Osteoblast (primary cell): ENCODE data around the gene SH3YL1. TPM values are rescaled to one million over a fixed set of nuclear protein-coding genes. Genes with fewer than 3 reads are reported as not detected.

Source experiments
- DNase-seq: peaks from one replicate; pipeline ENCODE4 v3.0.0; 2011; ENCODE audit warnings: low spot score, mixed read lengths; ENCODE audit not compliant: insufficient read length; ENCODE audit errors: missing footprints
- H2AFZ ChIP-seq: 2 replicates; pipeline ENCODE4 v1.6.0; 2011; ENCODE audit warnings: mild to moderate bottlenecking, low read length
- H3K27ac ChIP-seq: 2 replicates; pipeline ENCODE4 v1.5.1; 2011; ENCODE audit warnings: mild to moderate bottlenecking, low read depth, low read length, moderate library complexity
- H3K27me3 ChIP-seq: 2 replicates; pipeline ENCODE4 v1.6.0; 2012; ENCODE audit warnings: mild to moderate bottlenecking, control low read depth, inconsistent platforms, low read length, moderate library complexity; ENCODE audit not compliant: insufficient read depth
- H3K36me3 ChIP-seq: 2 replicates; pipeline ENCODE4 v1.5.1; 2011; ENCODE audit warnings: mild to moderate bottlenecking, low read length, control low read depth, moderate library complexity; ENCODE audit not compliant: insufficient read depth
- H3K4me1 ChIP-seq: 2 replicates; pipeline ENCODE4 v1.5.1; 2011; ENCODE audit warnings: mild to moderate bottlenecking, low read length, control low read depth, moderate library complexity; ENCODE audit not compliant: insufficient read depth
- H3K4me2 ChIP-seq: 2 replicates; pipeline ENCODE4 v1.6.0; 2011; ENCODE audit warnings: mild to moderate bottlenecking, low read length; ENCODE audit not compliant: insufficient read depth
- H3K4me3 ChIP-seq: fragments of 200-600 bp; sonication (generic); 3 replicates; pipeline ENCODE4 v1.5.1; 2012; ENCODE audit warnings: mild to moderate bottlenecking, low read length, inconsistent platforms; ENCODE audit not compliant: insufficient read depth
- H3K79me2 ChIP-seq: 2 replicates; pipeline ENCODE4 v1.6.0; 2012; ENCODE audit warnings: mild to moderate bottlenecking, low read length, control low read depth, inconsistent platforms; ENCODE audit not compliant: insufficient read depth
- H3K9me3 ChIP-seq: 2 replicates; pipeline ENCODE4 v1.5.1; 2011; ENCODE audit warnings: low read depth, low read length, control low read depth
- H4K20me1 ChIP-seq: 2 replicates; pipeline ENCODE4 v1.6.0; 2012; ENCODE audit warnings: mild to moderate bottlenecking, low read length, control low read depth; ENCODE audit not compliant: insufficient read depth
- CTCF ChIP-seq: IDR thresholded peaks from 2 replicates; pipeline ENCODE4 v1.5.1; 2011; ENCODE audit warnings: mild to moderate bottlenecking, low read depth, low read length, moderate library complexity; ENCODE audit errors: extremely low read depth
- total RNA-seq: library from RNA; depleted of rRNA; stranded (reverse); fragments of >200 nt; gene quantifications from 2 replicates; pipeline ENCODE4 v1.2.3, GENCODE V29; 2012

The SH3YL1 gene
- total RNA-seq, 1 donor = 52.1 TPM

DNA sequence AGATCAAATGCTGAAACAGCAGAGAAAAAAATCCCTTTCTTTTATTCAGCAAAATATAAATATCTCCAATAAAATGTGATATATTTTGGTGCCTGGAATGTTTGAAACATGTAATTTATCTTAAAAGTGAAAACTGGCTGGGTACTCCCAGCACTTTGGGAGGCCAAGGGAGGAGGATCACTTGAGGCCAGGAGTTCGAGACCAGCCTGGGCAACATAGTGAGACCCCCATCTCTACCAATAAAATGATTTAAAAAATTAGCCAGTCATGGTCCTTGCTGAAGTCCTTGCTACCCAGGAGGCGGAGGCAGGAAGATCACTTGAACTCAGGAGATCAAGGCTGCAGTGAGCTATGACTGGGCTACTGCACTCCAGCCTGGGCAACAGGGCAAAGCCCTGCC lies 8.6 kb downstream of the SH3YL1 start:
- no peak for TF ChIP-seq CTCF
- peaks cover 4% of the 10 kb centered on the region for H3K36me3 ChIP-seq
- H3K9me3 ChIP-seq = no peaks in the 10 kb centered on the region
- H2AFZ ChIP-seq = no peak overlapping the region
- no peaks in the 10 kb centered on the region for H4K20me1 ChIP-seq
- no peak overlapping the region for H3K4me3 ChIP-seq
- no peaks in the 10 kb centered on the region for H3K4me1 ChIP-seq
- H3K79me2 ChIP-seq = no peaks in the 10 kb centered on the region
- no peak overlapping the region for H3K4me2 ChIP-seq
- no peaks in the 10 kb centered on the region for H3K27me3 ChIP-seq
- DNase-seq = no peak
- no peak overlapping the region for H3K27ac ChIP-seq

DNA sequence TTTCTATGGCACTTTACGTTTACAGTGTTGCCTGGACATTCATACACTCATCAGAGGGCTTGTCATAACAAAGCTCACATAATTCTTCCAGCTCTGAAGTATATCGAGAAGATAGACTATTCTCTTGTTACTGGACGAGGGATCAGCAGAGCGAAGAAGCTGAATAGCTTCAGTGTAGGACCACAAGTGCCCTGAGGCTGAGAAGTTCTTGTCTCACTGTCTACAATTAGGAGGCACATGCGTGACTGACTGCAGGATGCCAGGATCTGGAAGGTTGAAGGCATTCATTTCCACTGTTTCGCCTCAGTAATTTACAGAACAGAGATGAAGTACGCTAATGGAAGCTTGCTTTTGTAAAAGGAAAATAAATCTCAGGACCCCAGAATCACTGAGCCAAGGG lies 9.6 kb downstream of the SH3YL1 start:
- Histone ChIP-seq H3K36me3 (peaks cover 11% of the 10 kb centered on the region), H3K9me3 (no peaks in the 10 kb centered on the region), H3K27ac (no peak overlapping the region), H3K27me3 (no peaks in the 10 kb centered on the region), H3K4me3 (no peak overlapping the region), H2AFZ (no peak overlapping the region), H3K79me2 (no peaks in the 10 kb centered on the region), H3K4me2 (no peak overlapping the region), H4K20me1 (no peaks in the 10 kb centered on the region), H3K4me1 (no peaks in the 10 kb centered on the region)
- no peak for TF ChIP-seq CTCF
- no peak for DNase-seq

- Histone ChIP-seq H2AFZ (no peak overlapping the region), H3K9me3 (no peaks in the 10 kb centered on the region), H3K27me3 (no peaks in the 10 kb centered on the region), H3K79me2 (no peaks in the 10 kb centered on the region), H3K4me3 (no peak overlapping the region), H3K27ac (no peak overlapping the region), H4K20me1 (no peaks in the 10 kb centered on the region), H3K4me1 (no peaks in the 10 kb centered on the region), H3K36me3 (peaks cover 11% of the 10 kb centered on the region), H3K4me2 (no peak overlapping the region)
- TF ChIP-seq CTCF = no peak
- no peak for DNase-seq
Observed at GRCh38 chr2:253202-253638, 10.6 kb downstream of the SH3YL1 start.

DNA sequence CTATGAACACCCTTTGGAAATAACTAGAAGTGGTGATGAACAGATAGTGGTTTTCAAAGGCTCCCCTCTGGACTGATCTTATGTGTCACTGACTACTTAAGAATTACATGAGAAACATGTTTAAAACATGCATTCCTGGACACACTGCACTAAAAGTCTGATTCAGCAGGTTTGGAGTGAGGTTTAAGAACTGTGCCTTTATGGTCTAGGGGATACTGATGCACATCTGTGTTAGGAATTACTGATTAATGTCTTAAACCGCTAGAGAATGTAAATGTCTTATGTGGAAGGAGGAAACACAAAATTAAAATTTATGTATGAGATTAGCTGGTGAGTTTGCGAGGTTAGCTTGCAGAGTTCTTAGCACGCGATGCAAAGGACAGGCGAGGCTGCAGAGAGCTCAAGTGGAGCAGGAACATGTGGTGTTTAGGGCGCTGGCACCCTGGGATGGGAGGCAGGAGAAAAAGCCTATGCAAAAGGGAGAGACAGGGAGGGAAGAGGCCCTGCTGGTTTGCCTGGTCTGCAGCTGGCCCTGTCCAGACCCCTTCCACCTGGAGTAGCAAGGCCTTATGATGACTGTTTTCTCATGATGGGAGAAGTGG lies 11.7 kb downstream of the SH3YL1 start:
- Histone ChIP-seq H3K4me3 (no peak overlapping the region), H3K27me3 (no peaks in the 10 kb centered on the region), H3K9me3 (no peaks in the 10 kb centered on the region), H3K4me2 (no peak overlapping the region), H4K20me1 (no peaks in the 10 kb centered on the region), H2AFZ (no peak overlapping the region), H3K27ac (no peak overlapping the region), H3K79me2 (no peaks in the 10 kb centered on the region), H3K4me1 (peaks cover under 1% of the 10 kb centered on the region), H3K36me3 (peaks cover 12% of the 10 kb centered on the region)
- no peak for TF ChIP-seq CTCF
- DNase-seq = no peak
